GM19467 (cell line): ENCODE results near the gene LGALS1.

Source experiments
- ATAC-seq: cut with Tn5 transposase; IDR thresholded peaks from one replicate; pipeline ENCODE4 v1.9.1; 2021; ENCODE audit warnings: mild to moderate bottlenecking, moderate library complexity; ENCODE audit not compliant: unreplicated experiment

LGALS1 gene

DNA sequence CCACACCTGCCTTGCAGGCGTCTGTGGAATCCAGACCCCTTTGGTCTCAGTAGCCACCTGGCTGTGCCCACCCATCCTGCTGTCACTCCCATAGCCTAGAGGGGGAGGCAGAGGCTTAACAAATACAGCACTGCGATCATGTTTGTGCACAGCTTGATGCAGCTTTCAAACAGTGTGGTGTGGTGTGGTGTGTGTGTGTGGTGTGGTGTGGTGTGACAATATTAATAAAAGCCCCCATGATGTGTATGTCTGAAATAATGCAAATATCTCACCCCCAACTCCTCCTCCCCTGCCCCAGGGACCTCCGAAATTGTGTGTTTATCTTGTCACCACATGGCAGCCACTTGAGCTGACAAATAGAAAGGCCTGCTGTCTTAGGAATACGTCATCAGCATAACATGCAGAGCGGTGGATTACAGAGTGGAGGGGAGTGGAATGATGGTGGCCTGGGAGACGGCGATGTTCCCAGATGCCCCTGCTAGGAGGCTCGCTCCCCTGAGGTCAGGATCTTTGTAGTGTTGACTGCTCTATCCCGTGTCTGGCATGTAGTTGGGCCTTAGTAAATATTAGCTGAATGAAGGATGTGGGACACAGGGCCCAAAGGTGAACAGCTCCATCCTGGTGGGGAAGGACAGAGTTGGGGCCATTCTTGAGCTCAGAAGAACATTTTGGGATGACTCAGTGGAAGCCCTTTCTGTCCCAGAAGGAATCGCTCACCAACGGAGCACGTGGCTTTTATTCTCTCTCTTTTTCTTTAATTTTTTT is 14.1 kb upstream of the LGALS1 start:
- no peak for ATAC-seq

DNA sequence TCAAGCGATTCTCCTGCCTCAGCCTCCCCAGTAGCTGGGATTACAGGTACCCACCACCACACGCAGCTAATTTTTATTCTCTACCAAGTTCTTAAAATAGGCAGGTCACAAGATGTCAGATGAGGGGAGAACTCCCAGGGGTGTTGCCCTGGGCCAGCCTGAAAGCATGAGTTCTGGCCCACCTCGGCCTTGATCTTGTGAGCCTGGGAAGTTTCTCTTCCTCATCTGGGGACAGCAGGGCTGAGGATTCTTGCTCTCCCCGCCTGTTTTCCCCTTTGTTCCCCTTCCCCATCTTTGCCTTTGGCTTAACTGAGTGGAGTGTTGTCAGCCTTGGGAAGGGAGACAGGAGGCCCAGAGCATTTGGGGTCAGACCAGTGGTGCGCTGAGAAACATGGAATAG is 13.4 kb upstream of the LGALS1 start:
- no peak for ATAC-seq

DNA sequence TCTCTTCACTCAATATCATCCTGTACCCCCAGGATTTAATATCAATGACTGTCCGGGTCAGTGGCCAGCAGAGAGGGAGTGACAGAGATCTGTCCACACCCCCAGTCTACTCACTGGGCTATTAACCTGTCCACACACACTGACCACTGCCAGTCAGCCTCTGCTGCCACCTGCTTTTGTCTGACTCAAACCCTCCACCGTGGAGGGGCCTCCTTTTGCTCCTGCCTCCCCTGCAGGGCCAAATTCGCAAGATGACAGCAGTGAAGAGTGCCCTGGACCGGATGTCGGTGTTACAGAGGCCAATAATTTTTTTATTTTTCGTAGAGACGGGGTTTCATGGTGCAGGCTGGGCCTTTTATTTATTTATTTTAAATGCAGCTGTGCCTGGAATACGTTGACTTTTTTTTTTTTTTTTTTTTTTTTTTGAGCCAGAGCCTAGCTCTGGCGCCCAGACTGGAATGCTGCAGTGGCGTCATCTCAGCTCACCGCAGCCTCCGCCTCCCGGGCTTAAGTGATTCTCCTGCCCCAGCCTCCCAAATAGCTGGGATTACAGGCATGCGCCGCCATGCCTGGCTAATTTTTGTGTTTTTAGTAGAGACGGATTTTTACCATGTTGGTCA is 11.8 kb upstream of the LGALS1 start:
- ATAC-seq = no peak

GRCh38 chr22:37664249-37665101 is 11.0 kb upstream of the LGALS1 start:
- no peak for ATAC-seq

GRCh38 chr22:37665487-37665886 is 9.9 kb upstream of the LGALS1 start:
- ATAC-seq = no peak

DNA sequence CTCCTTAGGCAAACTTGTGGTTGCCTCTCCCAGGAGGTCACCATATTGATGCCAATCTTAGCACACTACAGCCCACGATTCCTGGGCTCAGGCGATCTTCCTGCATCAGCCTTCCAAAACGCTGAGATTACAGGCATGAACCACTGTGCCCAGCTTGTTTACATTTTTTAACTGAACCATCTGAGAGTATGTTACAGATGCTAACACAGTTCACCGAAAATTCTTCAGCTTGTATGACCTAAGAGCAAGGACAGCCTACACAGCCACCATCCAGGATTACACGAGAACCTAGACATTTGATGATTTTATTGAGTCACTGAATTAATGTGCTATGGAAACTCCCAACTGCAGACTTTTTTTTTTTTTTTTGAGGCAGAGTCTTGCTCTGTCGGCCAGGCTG is 5.8 kb upstream of the LGALS1 start:
- no peak for ATAC-seq

GRCh38 chr22:37672206-37672919 is 3.1 kb upstream of the LGALS1 start:
- no peak for ATAC-seq

- ATAC-seq = no peak
These were observed 2.4 kb upstream of the LGALS1 start for GRCh38 chr22:37672920-37673455.

GRCh38 chr22:37674248-37674647 is 1.2 kb upstream of the LGALS1 start:
- ATAC-seq = no peak

GRCh38 chr22:37675930-37676735 is 697 bp downstream of the LGALS1 start:
- ATAC-seq = peak; percentile 1

DNA sequence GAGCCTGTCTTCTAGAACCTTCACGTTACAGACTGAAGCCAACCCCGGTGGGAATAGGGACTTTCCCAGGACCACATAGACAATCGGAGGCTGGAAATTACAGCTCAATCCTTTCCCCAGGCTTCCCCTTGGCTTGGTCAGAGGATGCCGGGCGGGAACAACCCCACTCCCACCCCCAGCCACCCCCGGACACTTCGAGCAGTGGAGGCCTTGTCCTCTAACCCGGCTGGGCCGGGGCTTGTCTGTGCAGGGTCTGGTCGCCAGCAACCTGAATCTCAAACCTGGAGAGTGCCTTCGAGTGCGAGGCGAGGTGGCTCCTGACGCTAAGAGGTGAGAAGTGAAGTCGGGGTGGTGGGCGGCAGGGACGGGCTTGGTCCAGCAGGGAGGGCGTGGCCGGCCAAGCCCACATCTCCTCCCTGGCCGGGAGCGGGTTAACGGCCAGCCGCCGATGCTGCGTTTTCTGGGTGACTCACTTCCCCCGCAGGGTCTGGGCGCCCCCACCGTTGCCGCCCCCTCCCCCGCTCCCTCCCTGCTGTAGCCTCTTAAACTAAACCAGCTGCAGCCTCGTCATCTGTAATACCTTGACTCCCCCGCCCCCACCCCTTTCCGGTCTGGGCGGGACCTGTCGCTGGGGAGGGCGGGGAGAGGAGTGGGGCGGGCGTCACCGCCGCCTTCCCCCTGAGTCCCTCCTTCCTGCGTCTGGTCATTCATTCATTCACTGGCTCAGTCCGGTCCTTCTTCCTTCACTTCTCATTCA is 1.5 kb downstream of the LGALS1 start:
- ATAC-seq = peak; percentile 48

- ATAC-seq = peak; percentile 15
These were observed 2.1 kb downstream of the LGALS1 start for GRCh38 chr22:37677493-37677974.

DNA sequence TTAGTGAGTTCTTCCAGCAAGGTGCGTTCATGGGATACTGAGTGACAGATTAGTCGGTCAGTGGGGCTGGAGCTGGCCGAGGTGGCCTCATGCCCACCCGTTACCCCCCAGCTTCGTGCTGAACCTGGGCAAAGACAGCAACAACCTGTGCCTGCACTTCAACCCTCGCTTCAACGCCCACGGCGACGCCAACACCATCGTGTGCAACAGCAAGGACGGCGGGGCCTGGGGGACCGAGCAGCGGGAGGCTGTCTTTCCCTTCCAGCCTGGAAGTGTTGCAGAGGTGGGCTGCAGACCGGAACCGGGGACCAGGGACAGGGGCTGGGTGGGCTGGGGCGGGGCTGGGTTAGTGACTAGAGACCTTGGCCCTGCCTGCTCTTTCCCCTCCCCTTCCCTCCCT is 2.9 kb downstream of the LGALS1 start:
- ATAC-seq = no peak

GRCh38 chr22:37679670-37680069 is 4.2 kb downstream of the LGALS1 start:
- no peak for ATAC-seq

- ATAC-seq = no peak
These were observed 4.9 kb downstream of the LGALS1 start for GRCh38 chr22:37680191-37680851.

DNA sequence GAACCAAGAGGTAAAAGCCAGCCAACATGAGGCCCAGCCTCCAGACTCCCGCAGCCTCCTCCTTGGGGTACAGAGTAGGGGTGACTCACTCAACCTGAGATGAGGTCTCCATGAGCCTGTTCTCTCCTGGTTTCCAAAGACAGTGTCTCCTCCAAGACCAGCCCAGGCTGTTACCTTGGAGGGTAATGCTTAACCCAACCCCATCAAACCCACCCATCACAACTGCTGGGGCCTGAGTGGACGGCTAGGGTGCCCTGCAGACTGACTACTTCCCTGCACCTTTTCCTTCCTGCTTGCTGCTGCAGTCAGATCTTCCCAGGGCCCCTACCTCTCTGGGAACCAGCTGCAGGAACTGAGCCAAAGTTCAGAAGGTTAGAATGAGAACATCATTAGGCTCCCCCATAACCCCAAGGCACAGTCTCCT is 5.6 kb downstream of the LGALS1 start:
- no peak for ATAC-seq

DNA sequence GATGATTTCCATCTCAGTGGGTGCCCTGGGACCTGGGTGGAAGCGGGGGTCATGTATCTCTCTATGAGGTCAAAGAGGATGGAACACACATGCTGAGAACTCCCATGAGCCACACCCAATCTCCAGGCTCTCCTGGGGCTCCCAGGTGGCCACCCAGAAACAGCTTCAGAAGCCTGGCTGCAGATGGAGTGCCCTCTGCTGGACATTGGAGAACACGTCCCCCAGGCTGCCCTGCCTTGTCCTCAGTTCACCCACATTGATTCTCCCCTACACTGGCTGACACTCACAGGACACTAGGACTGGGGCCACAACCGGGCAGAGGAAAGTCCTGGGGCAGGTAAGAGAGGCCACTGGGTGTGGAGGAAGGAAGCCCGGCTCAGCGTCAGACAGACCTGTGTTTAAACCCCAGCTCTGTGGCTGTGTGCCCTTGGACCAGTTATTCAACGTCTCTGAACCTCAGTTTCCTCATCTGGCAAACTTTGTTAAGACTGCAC is 6.2 kb downstream of the LGALS1 start:
- ATAC-seq = no peak
